Caco-2 (cell line): ENCODE data around the gene NOS1AP. TPM values are rescaled to one million over a fixed set of nuclear protein-coding genes. Genes with fewer than 3 reads are reported as not detected.
"Not testable (repeated sequence)": the region's sequence is repeated elsewhere in the genome, so short reads cannot be mapped to it uniquely, and the experiment has no call there.

Source experiments
- BruUV-seq: library from RNA; stranded (reverse); fragments of 400-500 nt; replicated peaks from 2 replicates; lab custom pipeline; 2021; lab: Mats Ljungman, UMichigan
- CTCF ChIA-PET: fragments of 300-600 bp; sonication (Branson Sonifier 250); formaldehyde crosslinking; loops from one replicate; lab custom pipeline; 2022; ENCODE audit warnings: antibody characterized with exemption; lab: Charles Lee
- POLR2A ChIA-PET: fragments of 300-600 bp; sonication (Branson Sonifier 250); formaldehyde crosslinking; loops from one replicate; lab custom pipeline; 2022; ENCODE audit warnings: antibody characterized with exemption; lab: Charles Lee
- DNase-seq, 2 experiments: peaks; one replicate each; pipeline versions ENCODE4 v3.0.0 to v3.0.0-alpha.2; 2020 to 2022
- H3K27me3 ChIP-seq: replicated peaks from 2 replicates; pipeline ENCODE4 v1.6.0; 2011; ENCODE audit warnings: low read length; ENCODE audit not compliant: control insufficient read depth, insufficient read depth
- H3K36me3 ChIP-seq: 2 replicates; pipeline ENCODE4 v1.5.1; 2011; ENCODE audit warnings: low read length; ENCODE audit not compliant: control insufficient read depth, insufficient read depth
- H3K4me1 ChIP-seq: fragments of 250-450 bp; sonication (Bioruptor Pico); 2 replicates; pipeline ENCODE4 v1.5.1; 2020; ENCODE audit warnings: mild to moderate bottlenecking
- H3K4me3 ChIP-seq: 2 replicates; pipeline ENCODE4 v1.5.1; 2011; ENCODE audit warnings: low read depth, mild to moderate bottlenecking, control low read depth, low read length
- H3K9me3 ChIP-seq: fragments of 250-450 bp; sonication (Bioruptor Pico); 2 replicates; pipeline ENCODE4 v1.5.1; 2020; ENCODE audit warnings: mild to moderate bottlenecking, moderate library complexity
- H3K27ac Mint-ChIP-seq: one replicate; pipeline ENCODE4 v1.8.0; 2022; ENCODE audit warnings: mixed read lengths; ENCODE audit not compliant: unreplicated experiment
- H3K27me3 Mint-ChIP-seq: one replicate; pipeline ENCODE4 v1.8.0; 2022; ENCODE audit warnings: mixed read lengths; ENCODE audit not compliant: insufficient read depth, unreplicated experiment
- H3K36me3 Mint-ChIP-seq: one replicate; pipeline ENCODE4 v1.8.0; 2022; ENCODE audit warnings: mild to moderate bottlenecking, mixed read lengths; ENCODE audit not compliant: insufficient read depth, unreplicated experiment
- H3K4me1 Mint-ChIP-seq: one replicate; pipeline ENCODE4 v1.8.0; 2022; ENCODE audit warnings: low read depth, mixed read lengths; ENCODE audit not compliant: unreplicated experiment
- H3K4me3 Mint-ChIP-seq: one replicate; pipeline ENCODE4 v1.8.0; 2022; ENCODE audit warnings: mild to moderate bottlenecking, moderate library complexity, mixed read lengths; ENCODE audit not compliant: unreplicated experiment
- H3K9me3 Mint-ChIP-seq: one replicate; pipeline ENCODE4 v1.8.0; 2022; ENCODE audit warnings: mixed read lengths; ENCODE audit not compliant: unreplicated experiment
- intact Hi-C: fragments of 100-400 bp; cut with micrococcal nuclease; formaldehyde crosslinking; loops from one replicate; pipeline ENCODE4 v1.10.0; 2022; ENCODE audit not compliant: unreplicated experiment
- total RNA-seq: library from RNA; stranded (reverse); gene quantifications from 2 replicates; pipeline ENCODE4 v1.2.3, GENCODE V29; 2022
- TF ChIP-seq, protein P1 (sequence below), 2 experiments: fragments of 200-600 bp in 1 of 2; IDR thresholded peaks; 1 replicate in 1 of 2; 2 replicates in 1 of 2; pipeline versions ENCODE4 v1.5.1 to v1.8.0; 2011 to 2022; ENCODE audit warnings: antibody characterized with exemption in 1 of 2, control low read depth in 1 of 2, inconsistent platforms in 1 of 2, low read depth in 1 of 2, low read length in 1 of 2, mild to moderate bottlenecking in 1 of 2, moderate library complexity in 1 of 2; ENCODE audit not compliant: insufficient read depth in 1 of 2, severe bottlenecking in 1 of 2, unreplicated experiment in 1 of 2

NOS1AP gene
- total RNA-seq, 1 experiment from 2014 or later = 5.5 TPM

DNA sequence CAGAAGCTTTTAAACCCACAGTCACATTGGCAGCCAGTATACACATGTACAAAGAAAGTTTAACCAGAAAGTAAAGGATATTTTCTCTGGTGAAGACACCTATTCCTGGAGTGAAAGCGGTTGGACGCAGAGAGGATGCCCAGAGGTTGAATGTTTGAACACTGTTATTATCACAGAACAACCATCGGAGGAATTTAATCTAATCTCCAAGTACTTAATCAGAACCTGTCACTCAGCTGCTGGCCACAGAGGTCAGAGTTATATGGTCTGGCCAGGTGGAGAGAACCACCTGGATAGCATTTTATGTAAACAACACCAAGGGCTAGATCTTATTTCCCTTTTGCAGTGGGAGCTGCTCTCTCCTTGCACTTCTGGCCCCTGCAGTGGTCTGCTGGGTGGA is 277.8 kb downstream of the NOS1AP start:
- POLR2A ChIA-PET = no interaction called here
- DNase-seq = peak; percentile 62 to 83
- Mint-ChIP-seq H3K27me3 (no peaks in the 10 kb centered on the region), H3K4me3 (no peak overlapping the region), H3K36me3 (no peaks in the 10 kb centered on the region), H3K27ac (peak overlapping the region; percentile 57), H3K4me1 (peaks cover 53% of the 10 kb centered on the region), H3K9me3 (no peaks in the 10 kb centered on the region)
- intact Hi-C loops = loop anchor here (10.0 kb wide), 2 partner anchors 62 to 202 kb away; no protein-coding TSS in a partner anchor
- no peak overlapping the region for H3K4me3 ChIP-seq
- H3K36me3 ChIP-seq = no peaks in the 10 kb centered on the region
- peaks cover 56% of the 10 kb centered on the region for H3K4me1 ChIP-seq
- TF ChIP-seq, protein P1, sequence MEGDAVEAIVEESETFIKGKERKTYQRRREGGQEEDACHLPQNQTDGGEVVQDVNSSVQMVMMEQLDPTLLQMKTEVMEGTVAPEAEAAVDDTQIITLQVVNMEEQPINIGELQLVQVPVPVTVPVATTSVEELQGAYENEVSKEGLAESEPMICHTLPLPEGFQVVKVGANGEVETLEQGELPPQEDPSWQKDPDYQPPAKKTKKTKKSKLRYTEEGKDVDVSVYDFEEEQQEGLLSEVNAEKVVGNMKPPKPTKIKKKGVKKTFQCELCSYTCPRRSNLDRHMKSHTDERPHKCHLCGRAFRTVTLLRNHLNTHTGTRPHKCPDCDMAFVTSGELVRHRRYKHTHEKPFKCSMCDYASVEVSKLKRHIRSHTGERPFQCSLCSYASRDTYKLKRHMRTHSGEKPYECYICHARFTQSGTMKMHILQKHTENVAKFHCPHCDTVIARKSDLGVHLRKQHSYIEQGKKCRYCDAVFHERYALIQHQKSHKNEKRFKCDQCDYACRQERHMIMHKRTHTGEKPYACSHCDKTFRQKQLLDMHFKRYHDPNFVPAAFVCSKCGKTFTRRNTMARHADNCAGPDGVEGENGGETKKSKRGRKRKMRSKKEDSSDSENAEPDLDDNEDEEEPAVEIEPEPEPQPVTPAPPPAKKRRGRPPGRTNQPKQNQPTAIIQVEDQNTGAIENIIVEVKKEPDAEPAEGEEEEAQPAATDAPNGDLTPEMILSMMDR (IDR thresholded peaks at IDR 0.05; ENCODE audit: insufficient read depth in 1 of 2, low read depth in 1 of 2, low read length in 1 of 2, severe bottlenecking in 1 of 2, unreplicated experiment in 1 of 2) = no peak
- no TSS peak for BruUV-seq
- CTCF ChIA-PET = interaction anchor here (1.4 kb wide), 1 partner anchor 11 kb away, joined by 6 read pairs; no protein-coding TSS in a partner anchor
- no peaks in the 10 kb centered on the region for H3K9me3 ChIP-seq
- no peaks in the 10 kb centered on the region for H3K27me3 ChIP-seq

DNA sequence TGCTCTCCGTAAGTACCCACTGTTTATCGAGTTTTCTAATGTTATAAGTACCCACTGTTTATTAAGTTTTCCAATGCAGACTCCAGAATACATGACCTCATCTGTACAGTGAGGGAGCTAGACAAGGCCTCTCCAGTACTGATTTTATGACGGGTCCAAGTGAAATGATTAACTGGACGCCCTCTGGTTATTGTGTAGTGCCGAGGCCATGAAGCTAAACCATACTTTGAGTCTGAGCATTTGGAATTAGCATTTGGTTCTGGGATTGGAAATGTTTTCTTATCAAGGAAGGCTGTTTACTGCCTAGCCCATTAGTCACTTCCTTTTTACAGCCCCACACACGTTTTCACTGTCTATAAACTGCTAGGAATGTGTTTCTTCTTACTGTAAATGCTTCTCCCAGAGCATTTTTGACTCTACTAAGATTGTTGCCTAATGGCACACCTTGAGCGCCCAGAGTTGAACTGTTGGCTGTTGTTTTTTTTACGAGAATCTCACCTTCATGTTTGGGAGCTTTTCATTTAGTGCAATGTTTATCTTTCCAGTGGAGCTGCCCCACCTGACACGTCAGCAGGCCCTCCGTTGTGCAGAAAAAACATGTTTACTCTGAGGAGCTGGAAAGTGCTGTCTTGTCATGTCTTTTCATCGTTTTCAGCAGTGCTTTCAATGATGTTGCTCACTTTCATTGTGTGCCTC is 280.3 kb downstream of the NOS1AP start:
- Histone ChIP-seq H3K9me3 (no peaks in the 10 kb centered on the region), H3K36me3 (no peaks in the 10 kb centered on the region), H3K4me1 (peaks cover 56% of the 10 kb centered on the region), H3K27me3 (no peaks in the 10 kb centered on the region), H3K4me3 (no peak overlapping the region)
- Mint-ChIP-seq H3K27ac (peak overlapping the region; percentile 74), H3K4me3 (peak overlapping the region; percentile 33), H3K36me3 (no peaks in the 10 kb centered on the region), H3K4me1 (peaks cover 66% of the 10 kb centered on the region), H3K9me3 (no peaks in the 10 kb centered on the region), H3K27me3 (no peaks in the 10 kb centered on the region)
- intact Hi-C loops = loop anchor here (1.0 to 10.0 kb wide), 3 partner anchors 32 to 205 kb away; partner anchors contain the start of gene C1orf226
- peak; percentile 46 to 74 for DNase-seq
- ChIA-PET POLR2A (no interaction called here), CTCF (interaction anchor here (1.3 kb wide), 1 partner anchor 8 kb away, joined by 5 read pairs; no protein-coding TSS in a partner anchor)
- TF ChIP-seq, protein P1 (IDR thresholded peaks at IDR 0.05; ENCODE audit: insufficient read depth in 1 of 2, low read depth in 1 of 2, low read length in 1 of 2, severe bottlenecking in 1 of 2, unreplicated experiment in 1 of 2) = no peak
- BruUV-seq = no TSS peak

GRCh38 chr1:162351246-162351842 is 281.9 kb downstream of the NOS1AP start:
- Histone ChIP-seq H3K9me3 (no peaks in the 10 kb centered on the region), H3K27me3 (no peaks in the 10 kb centered on the region), H3K4me1 (peaks cover 56% of the 10 kb centered on the region), H3K4me3 (no peak overlapping the region), H3K36me3 (no peaks in the 10 kb centered on the region)
- no TSS peak for BruUV-seq
- H3K27ac Mint-ChIP-seq = no peak overlapping the region
- H3K27me3 Mint-ChIP-seq = no peaks in the 10 kb centered on the region
- peak in 1 of 2 experiments; percentile 51 for DNase-seq
- peak overlapping the region; percentile 2 for H3K4me3 Mint-ChIP-seq
- ChIA-PET POLR2A (no interaction called here), CTCF (no interaction called here)
- TF ChIP-seq, protein P1 (IDR thresholded peaks at IDR 0.05; ENCODE audit: insufficient read depth in 1 of 2, low read depth in 1 of 2, low read length in 1 of 2, severe bottlenecking in 1 of 2, unreplicated experiment in 1 of 2) = no peak
- intact Hi-C loops = no loop called here
- H3K9me3 Mint-ChIP-seq = no peaks in the 10 kb centered on the region
- no peaks in the 10 kb centered on the region for H3K36me3 Mint-ChIP-seq
- H3K4me1 Mint-ChIP-seq = peaks cover 66% of the 10 kb centered on the region

DNA sequence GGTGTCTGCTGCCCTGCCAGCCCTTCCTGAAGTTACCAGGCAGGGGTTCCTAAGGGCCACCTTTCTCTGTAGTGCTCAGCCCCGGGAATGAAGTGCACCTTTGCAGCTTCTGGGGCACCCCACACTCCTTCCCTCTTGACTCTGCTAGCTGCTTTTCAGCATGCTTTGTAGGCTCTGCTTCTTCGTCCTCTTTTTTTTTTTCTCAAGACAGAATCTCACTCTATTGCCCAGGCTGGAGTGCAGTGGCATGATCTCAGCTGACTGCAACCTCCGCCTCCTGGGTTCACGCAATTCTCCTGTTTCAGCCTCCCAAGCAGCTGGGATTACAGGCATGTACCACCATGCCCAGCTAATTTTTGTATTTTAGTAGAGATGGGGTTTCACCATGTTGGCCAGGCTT is 282.4 kb downstream of the NOS1AP start:
- H3K4me3 ChIP-seq, DNase-seq, CTCF ChIA-PET, H3K36me3 ChIP-seq, H3K27me3 Mint-ChIP-seq, H3K36me3 Mint-ChIP-seq, BruUV-seq, intact Hi-C loops, H3K9me3 ChIP-seq, H3K9me3 Mint-ChIP-seq, POLR2A ChIA-PET, H3K27me3 ChIP-seq, H3K27ac Mint-ChIP-seq: not testable (repeated sequence)
- H3K4me1 ChIP-seq = peaks cover 51% of the 10 kb centered on the region
- H3K4me3 Mint-ChIP-seq = peak overlapping the region; percentile 2
- peaks cover 63% of the 10 kb centered on the region for H3K4me1 Mint-ChIP-seq
